GM19467 (cell line): ENCODE results near the gene XYLT1.

Source experiments
- ATAC-seq: cut with Tn5 transposase; IDR thresholded peaks from one replicate; pipeline ENCODE4 v1.9.1; 2021; ENCODE audit warnings: mild to moderate bottlenecking, moderate library complexity; ENCODE audit not compliant: unreplicated experiment

The XYLT1 gene

GRCh38 chr16:17166095-17166494, 304.7 kb downstream of the XYLT1 start:
- ATAC-seq: no peak

GRCh38 chr16:17162560-17162959, 308.2 kb downstream of the XYLT1 start:
- no peak for ATAC-seq

GRCh38 chr16:17160920-17161431, 309.8 kb downstream of the XYLT1 start:
- no peak for ATAC-seq

GRCh38 chr16:17160285-17160853, 310.4 kb downstream of the XYLT1 start:
- ATAC-seq: no peak

GRCh38 chr16:17159617-17160016, 311.1 kb downstream of the XYLT1 start:
- no peak for ATAC-seq

GRCh38 chr16:17155936-17156335, 314.8 kb downstream of the XYLT1 start:
- no peak for ATAC-seq

- no peak for ATAC-seq
Observed at GRCh38 chr16:17155485-17155884, 315.3 kb downstream of the XYLT1 start.

- no peak for ATAC-seq
Observed at GRCh38 chr16:17154981-17155380, 315.8 kb downstream of the XYLT1 start.

GRCh38 chr16:17152311-17152710, 318.4 kb downstream of the XYLT1 start:
- no peak for ATAC-seq

- ATAC-seq: no peak
Observed at GRCh38 chr16:17151335-17151734, 319.4 kb downstream of the XYLT1 start.

GRCh38 chr16:17149904-17150483, 320.8 kb downstream of the XYLT1 start:
- ATAC-seq: no peak

- no peak for ATAC-seq
Observed at GRCh38 chr16:17147942-17148341, 322.8 kb downstream of the XYLT1 start.

- no peak for ATAC-seq
Observed at GRCh38 chr16:17145029-17145428, 325.7 kb downstream of the XYLT1 start.

GRCh38 chr16:17144431-17144830, 326.3 kb downstream of the XYLT1 start:
- ATAC-seq: no peak

- no peak for ATAC-seq
Observed at GRCh38 chr16:17143546-17144419, 327.0 kb downstream of the XYLT1 start.

- ATAC-seq: no peak
Observed at GRCh38 chr16:17138801-17139200, 332.0 kb downstream of the XYLT1 start.

- no peak for ATAC-seq
Observed at GRCh38 chr16:17135439-17135838, 335.3 kb downstream of the XYLT1 start.

GRCh38 chr16:17134586-17134985, 336.2 kb downstream of the XYLT1 start:
- peak; percentile 80 for ATAC-seq

- ATAC-seq: no peak
Observed at GRCh38 chr16:17133851-17134250, 336.9 kb downstream of the XYLT1 start.

GRCh38 chr16:17131351-17131750, 339.4 kb downstream of the XYLT1 start:
- no peak for ATAC-seq

GRCh38 chr16:17130733-17131132, 340.0 kb downstream of the XYLT1 start:
- ATAC-seq: no peak

- no peak for ATAC-seq
Observed at GRCh38 chr16:17129971-17130370, 340.8 kb downstream of the XYLT1 start.
